ENCODE results near the gene COPS3.

Gene COPS3

GRCh38 chr17:17214646-17215436 is 66.2 kb downstream of the COPS3 start:
- DNase-seq: no peak

- no peak for DNase-seq
These were observed 67.3 kb downstream of the COPS3 start for GRCh38 chr17:17213775-17214174.

GRCh38 chr17:17207998-17208397 is 73.0 kb downstream of the COPS3 start:
- DNase-seq: no peak

GRCh38 chr17:17206913-17207335 is 74.1 kb downstream of the COPS3 start:
- no peak for DNase-seq

GRCh38 chr17:17206124-17206912 is 74.7 kb downstream of the COPS3 start, which contains the start of gene PLD6:
Gene PLD6 (minus strand): TSS chr17:17206333. CDS start chr17:17206286, 47 bp downstream.
- peak; percentile 79 for DNase-seq

- DNase-seq: peak; percentile 35
These were observed 75.5 kb downstream of the COPS3 start for GRCh38 chr17:17205368-17206123.

- no peak for DNase-seq
These were observed 76.3 kb downstream of the COPS3 start for GRCh38 chr17:17204635-17205231.

GRCh38 chr17:17204041-17204591 is 76.9 kb downstream of the COPS3 start:
- no peak for DNase-seq

- no peak for DNase-seq
These were observed 77.8 kb downstream of the COPS3 start for GRCh38 chr17:17203173-17203730.

GRCh38 chr17:17201907-17202306 is 79.1 kb downstream of the COPS3 start:
- DNase-seq: no peak

- DNase-seq: no peak
These were observed 79.8 kb downstream of the COPS3 start for GRCh38 chr17:17201271-17201670.

GRCh38 chr17:17200831-17201230 is 80.2 kb downstream of the COPS3 start:
- no peak for DNase-seq

- DNase-seq: no peak
These were observed 80.7 kb downstream of the COPS3 start for GRCh38 chr17:17200311-17200710.

GRCh38 chr17:17198281-17198680 is 82.8 kb downstream of the COPS3 start:
- DNase-seq: no peak

GRCh38 chr17:17196776-17197175 is 84.3 kb downstream of the COPS3 start:
- no peak for DNase-seq

All from NCI-H345 (cell line).